22Rv1 (cell line): ENCODE data around the gene TEKTIP1.

ENCODE experiments used
- H3K27ac ChIP-seq: fragments of 450-650 bp; 2 replicates; pipeline ENCODE4 v1.5.1; 2017
- ZFX ChIP-seq: fragments of 450-650 bp; IDR thresholded peaks from 2 replicates; pipeline ENCODE4 v1.6.1; 2017; ENCODE audit warnings: antibody characterized with exemption, borderline replicate concordance
- TF ChIP-seq, protein P1 (sequence below): fragments of 450-650 bp; IDR thresholded peaks from 2 replicates; pipeline ENCODE4 v1.5.1; 2017; ENCODE audit warnings: mild to moderate bottlenecking

TEKTIP1 gene

DNA sequence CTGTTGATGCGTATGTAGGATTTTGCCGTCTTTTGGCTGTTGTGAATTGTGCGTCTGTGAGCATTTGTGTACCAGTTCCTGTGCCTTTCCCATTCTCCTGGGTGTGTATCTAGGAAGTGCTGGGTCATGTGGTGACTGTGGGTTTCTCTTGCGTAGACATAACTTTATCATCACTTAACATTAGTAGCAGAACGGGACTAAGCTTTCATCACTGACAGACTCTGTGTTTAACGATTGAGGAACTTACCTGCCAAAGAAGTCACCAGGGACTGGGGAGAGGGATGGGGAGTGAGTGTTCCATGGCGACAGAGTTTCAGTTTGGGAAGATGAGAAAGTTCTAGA, 17.9 kb upstream of the TEKTIP1 start:
- TF ChIP-seq, protein P1, sequence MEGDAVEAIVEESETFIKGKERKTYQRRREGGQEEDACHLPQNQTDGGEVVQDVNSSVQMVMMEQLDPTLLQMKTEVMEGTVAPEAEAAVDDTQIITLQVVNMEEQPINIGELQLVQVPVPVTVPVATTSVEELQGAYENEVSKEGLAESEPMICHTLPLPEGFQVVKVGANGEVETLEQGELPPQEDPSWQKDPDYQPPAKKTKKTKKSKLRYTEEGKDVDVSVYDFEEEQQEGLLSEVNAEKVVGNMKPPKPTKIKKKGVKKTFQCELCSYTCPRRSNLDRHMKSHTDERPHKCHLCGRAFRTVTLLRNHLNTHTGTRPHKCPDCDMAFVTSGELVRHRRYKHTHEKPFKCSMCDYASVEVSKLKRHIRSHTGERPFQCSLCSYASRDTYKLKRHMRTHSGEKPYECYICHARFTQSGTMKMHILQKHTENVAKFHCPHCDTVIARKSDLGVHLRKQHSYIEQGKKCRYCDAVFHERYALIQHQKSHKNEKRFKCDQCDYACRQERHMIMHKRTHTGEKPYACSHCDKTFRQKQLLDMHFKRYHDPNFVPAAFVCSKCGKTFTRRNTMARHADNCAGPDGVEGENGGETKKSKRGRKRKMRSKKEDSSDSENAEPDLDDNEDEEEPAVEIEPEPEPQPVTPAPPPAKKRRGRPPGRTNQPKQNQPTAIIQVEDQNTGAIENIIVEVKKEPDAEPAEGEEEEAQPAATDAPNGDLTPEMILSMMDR, result no peak
- TF ChIP-seq ZFX, result no peak
- H3K27ac ChIP-seq, result no peak overlapping the region

DNA sequence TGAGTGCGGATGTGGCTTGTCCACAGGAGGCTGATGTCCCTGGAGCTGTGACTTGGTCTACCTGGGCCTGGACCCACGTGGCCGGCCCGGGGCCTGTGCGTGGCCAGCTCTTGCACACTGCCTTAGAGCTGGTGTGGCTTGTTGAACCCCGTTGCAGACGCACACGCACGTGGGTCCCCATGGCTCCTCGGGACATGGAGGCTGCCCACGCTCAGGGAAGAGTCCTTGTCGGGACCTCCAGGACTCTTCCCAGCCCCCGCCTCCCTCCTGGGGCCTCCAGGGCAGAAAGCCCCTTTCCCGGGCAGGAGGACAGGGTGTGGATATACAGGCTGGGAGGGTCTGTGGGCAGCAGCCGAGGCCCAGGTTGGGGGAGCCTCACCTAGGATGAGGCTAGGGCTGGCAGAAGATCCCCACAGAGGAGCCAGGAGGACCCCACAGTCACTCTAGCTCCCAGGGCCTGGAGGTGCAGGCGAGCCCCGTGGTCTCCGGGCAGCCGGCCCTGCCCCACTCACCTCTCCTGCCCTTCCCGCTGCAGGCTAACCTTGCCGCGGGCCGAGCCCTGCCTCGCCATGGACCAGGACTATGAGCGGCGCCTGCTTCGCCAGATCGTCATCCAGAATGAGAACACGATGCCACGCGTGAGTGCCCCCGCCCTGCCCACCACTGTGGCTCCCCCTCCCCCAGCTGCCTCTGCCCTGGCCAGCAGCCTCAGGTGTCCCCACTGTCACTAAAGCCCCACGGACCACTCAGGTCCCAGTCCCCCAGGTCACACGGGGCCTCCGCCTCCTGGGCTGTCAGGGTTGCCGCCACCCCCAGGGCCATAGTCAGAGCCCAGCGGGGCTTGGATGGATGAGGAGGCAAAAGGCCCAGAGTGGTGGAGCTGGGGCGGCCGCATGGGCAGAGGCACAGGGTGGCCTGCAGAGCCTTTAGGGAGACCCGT, 16.3 kb upstream of the TEKTIP1 start:
- H3K27ac ChIP-seq, result no peak overlapping the region
- no peak for TF ChIP-seq ZFX
- TF ChIP-seq, protein P1, result no peak

DNA sequence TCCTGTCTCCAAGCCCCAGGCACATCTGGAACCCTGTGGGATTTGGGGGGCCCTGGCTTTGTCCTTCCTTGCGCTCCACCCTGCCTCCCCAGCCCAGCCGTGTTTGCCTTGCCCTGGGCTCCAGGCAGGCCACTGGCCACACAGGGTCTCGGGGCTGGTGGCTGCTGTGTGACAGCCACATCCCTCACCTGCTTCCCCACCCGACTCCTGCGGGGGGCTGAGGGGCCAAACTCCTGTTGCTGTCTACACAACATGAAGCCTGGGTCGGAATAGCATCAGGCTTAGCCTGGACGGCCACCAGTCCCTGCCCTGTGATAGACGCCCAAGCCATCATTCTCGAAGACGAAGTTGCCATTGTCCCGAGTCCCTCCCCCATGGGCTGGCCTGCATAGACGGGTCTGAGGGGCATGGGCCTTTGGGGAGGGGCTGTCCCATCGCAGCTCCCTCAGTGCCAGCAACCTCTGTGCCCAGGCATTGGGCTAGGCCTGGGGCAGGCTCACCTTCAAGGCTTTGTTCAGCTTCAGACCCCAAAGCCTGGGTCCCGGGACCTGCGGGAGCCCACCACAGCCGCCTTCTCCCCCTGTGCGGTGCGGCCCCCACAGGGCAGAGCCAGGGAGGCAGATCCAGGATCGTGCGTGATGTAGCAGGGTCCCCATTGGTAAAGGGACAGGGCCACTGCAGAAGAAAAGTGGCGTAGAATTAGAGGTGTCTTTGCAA, 15.5 kb upstream of the TEKTIP1 start:
- TF ChIP-seq, protein P1, result no peak
- no peak for TF ChIP-seq ZFX

DNA sequence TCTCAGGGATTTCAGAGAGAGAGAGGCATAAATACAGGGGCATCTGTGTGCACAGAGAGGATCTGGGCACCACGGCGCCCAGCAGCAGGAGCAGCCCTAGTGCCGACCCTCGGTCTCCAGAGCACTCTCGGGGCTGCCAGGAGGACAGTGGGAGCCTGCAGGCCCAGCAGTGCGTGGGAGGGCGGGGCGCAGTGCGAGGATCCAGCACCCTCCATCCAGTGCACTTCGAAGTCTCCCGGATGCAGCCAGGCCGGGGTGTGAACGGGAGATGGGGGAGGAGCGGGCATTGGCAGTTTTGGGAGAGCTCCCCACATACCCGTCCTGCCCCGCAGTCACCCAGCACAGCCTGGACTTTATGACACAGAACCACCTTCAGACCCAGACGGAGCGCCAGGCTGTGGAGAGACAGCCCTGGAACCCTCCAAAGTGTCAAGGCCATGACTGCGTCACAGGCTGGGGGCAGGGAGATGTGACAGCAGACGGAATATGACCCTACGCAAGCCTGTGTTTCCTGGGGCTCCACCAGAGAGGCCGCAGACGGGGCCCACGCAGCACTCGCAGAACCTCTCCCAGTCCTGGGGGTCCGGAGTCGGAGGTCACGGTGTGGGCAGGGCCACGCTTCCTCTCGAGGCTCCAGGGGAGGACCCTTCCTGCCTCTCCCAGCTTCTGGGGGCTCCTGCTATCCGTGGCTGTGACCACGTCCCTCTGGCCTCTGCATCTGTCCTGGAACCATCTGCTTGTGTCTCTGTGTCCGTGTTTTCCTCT, 14.7 kb upstream of the TEKTIP1 start:
- TF ChIP-seq ZFX, result no peak
- TF ChIP-seq, protein P1, result no peak
- no peak overlapping the region for H3K27ac ChIP-seq

More for the DNA sequence above, 15.5 kb upstream of the TEKTIP1 start:
- no peak overlapping the region for H3K27ac ChIP-seq

DNA sequence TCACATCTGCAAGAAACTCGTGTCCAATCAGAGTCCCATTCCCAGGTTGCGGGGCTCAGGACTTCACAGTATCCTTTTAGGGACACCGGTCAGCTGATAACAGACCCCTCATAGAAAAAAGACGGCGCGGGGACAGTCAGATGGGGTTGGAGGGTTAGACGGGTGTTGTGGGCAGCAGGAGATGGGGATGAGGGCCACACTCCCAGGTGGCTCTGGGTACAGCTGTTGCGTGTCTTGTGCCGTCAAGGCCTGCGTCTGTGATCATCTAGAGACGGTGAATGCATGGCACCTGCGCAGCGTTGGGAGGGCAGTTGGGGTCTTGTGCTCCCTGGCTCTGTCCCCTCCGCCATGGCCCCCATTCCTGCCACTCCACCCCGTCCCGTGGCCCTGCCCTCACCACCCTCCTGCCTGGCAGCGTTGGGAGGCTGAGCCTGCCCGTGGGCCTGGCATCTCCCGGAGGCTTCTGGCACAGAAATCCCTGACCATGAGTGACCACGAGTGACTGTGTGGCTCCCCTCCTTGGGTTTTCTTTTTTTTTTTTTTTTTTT, 14.0 kb upstream of the TEKTIP1 start:
- TF ChIP-seq, protein P1, result no peak
- TF ChIP-seq ZFX, result no peak
- H3K27ac ChIP-seq, result no peak overlapping the region

DNA sequence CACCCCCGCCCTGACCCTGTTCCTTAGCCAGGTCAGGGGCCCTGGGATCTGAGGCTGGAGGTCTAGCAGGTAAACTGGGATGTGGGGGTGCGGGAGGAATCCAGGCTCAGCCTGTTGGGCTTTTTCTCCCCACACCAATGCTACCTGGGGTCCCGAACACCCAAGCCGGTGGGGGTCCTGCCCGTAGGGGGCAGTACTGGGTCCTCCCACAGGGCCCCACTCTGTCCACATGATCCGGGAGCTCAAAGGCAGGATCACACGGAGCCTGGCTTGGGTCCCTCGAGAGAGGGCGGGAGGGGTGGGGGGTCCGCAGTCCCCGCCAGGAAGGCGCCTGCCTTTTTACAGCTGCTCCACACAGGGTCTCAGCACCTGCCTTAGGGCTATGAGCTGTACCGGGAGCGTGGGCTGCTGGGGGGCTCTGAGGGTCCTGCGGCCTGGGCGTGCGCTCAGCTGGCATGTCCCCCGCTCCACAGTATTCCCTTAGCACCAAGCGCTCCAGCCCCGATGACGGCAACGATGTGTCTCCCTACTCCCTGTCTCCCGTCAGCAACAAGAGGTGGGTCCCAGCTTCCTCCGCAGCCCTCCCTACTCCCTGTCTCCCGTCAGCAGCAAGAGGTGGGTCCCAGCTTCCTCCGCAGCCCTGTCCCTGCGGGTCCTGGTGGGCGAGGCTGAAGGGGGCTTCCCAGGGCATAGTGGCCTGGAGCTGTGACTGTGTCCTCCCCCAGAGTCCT, 12.3 kb upstream of the TEKTIP1 start:
- H3K27ac ChIP-seq, result no peak overlapping the region
- TF ChIP-seq, protein P1, result peak; percentile 58
- no peak for TF ChIP-seq ZFX
